Left renal pelvis (tissue), 4 donors: ENCODE measurements around the gene GALNT17. TPM values are rescaled to one million over a fixed set of nuclear protein-coding genes. Genes with fewer than 3 reads are reported as not detected.
"Not testable (repeated sequence)": the region's sequence is repeated elsewhere in the genome, so short reads cannot be mapped to it uniquely, and the experiment has no call there.

Experiments used
- DNase-seq, 4 donors: peaks; one replicate each; pipeline ENCODE4 v3.0.0-alpha.2; 2013; ENCODE audit warnings: low read depth in 4 of 4, low spot score in 3 of 4
- polyA plus RNA-seq, 4 donors: library from polyadenylated mRNA; unstranded; fragments of 120-200 nt; gene quantifications; one replicate each; pipeline ENCODE4 v1.2.1, GENCODE V29; 2013; ENCODE audit not compliant: insufficient read length in 4 of 4

GALNT17 gene
- polyA plus RNA-seq, 4 donors = 4.7 to 33.4 (median 5.6) TPM

- no peak for DNase-seq
Observed at GRCh38 chr7:71595176-71595575, 463.2 kb downstream of the GALNT17 start.

- DNase-seq = no peak
Observed at GRCh38 chr7:71598553-71598952, 466.6 kb downstream of the GALNT17 start.

- DNase-seq = peak; percentile 20 to 36 (median 28)
Observed at GRCh38 chr7:71601851-71602250, 469.9 kb downstream of the GALNT17 start.

- no peak for DNase-seq
Observed at GRCh38 chr7:71604818-71605414, 473.0 kb downstream of the GALNT17 start.

- DNase-seq = no peak
Observed at GRCh38 chr7:71611986-71612385, 480.0 kb downstream of the GALNT17 start.

GRCh38 chr7:71612911-71613310 lies 481.0 kb downstream of the GALNT17 start:
- no peak for DNase-seq

- no peak for DNase-seq
Observed at GRCh38 chr7:71613313-71613712, 481.4 kb downstream of the GALNT17 start.

GRCh38 chr7:71615017-71615416 lies 483.1 kb downstream of the GALNT17 start:
- no peak for DNase-seq

- no peak for DNase-seq
Observed at GRCh38 chr7:71616217-71616616, 484.3 kb downstream of the GALNT17 start.

- DNase-seq = no peak
Observed at GRCh38 chr7:71618278-71618677, 486.3 kb downstream of the GALNT17 start.

- no peak for DNase-seq
Observed at GRCh38 chr7:71625545-71625944, 493.6 kb downstream of the GALNT17 start.

- DNase-seq = no peak
Observed at GRCh38 chr7:71626206-71626605, 494.3 kb downstream of the GALNT17 start.

- no peak for DNase-seq
Observed at GRCh38 chr7:71627651-71628050, 495.7 kb downstream of the GALNT17 start.

- no peak for DNase-seq
Observed at GRCh38 chr7:71630516-71630915, 498.6 kb downstream of the GALNT17 start.

- DNase-seq = peak; percentile 14 to 32 (median 22)
Observed at GRCh38 chr7:71633551-71634008, 501.6 kb downstream of the GALNT17 start.

GRCh38 chr7:71635849-71636248 lies 503.9 kb downstream of the GALNT17 start:
- DNase-seq = not testable (repeated sequence)

- DNase-seq = no peak
Observed at GRCh38 chr7:71636329-71636728, 504.4 kb downstream of the GALNT17 start.

GRCh38 chr7:71637578-71637977 lies 505.6 kb downstream of the GALNT17 start:
- DNase-seq = no peak

GRCh38 chr7:71638108-71638507 lies 506.2 kb downstream of the GALNT17 start:
- no peak for DNase-seq

GRCh38 chr7:71639382-71640085 lies 507.6 kb downstream of the GALNT17 start:
- no peak for DNase-seq

GRCh38 chr7:71643031-71643430 lies 511.1 kb downstream of the GALNT17 start:
- DNase-seq = not testable (repeated sequence)

GRCh38 chr7:71645836-71646235 lies 513.9 kb downstream of the GALNT17 start:
- DNase-seq = no peak
